Adipocyte (in vitro differentiated cells): Measurements from ENCODE around the gene GRIK4.
"Not testable (repeated sequence)": the region's sequence is repeated elsewhere in the genome, so short reads cannot be mapped to it uniquely, and the experiment has no call there.

Source experiments
- DNase-seq: peaks from one replicate; pipeline ENCODE4 v3.0.0-alpha.2; 2015; ENCODE audit warnings: low read depth
- H3K27me3 ChIP-seq: replicated peaks from 2 replicates; pipeline ENCODE4 v1.7.0; 2013; ENCODE audit warnings: mild to moderate bottlenecking, low read length, moderate library complexity; ENCODE audit not compliant: control insufficient read depth, insufficient read depth
- H3K36me3 ChIP-seq: 2 replicates; pipeline ENCODE4 v1.7.0; 2013; ENCODE audit warnings: low read length, mild to moderate bottlenecking, moderate library complexity; ENCODE audit not compliant: control insufficient read depth, insufficient read depth, severe bottlenecking
- H3K4me1 ChIP-seq: 2 replicates; pipeline ENCODE4 v1.7.0; 2013; ENCODE audit warnings: mild to moderate bottlenecking, low read length, moderate library complexity; ENCODE audit not compliant: control insufficient read depth, insufficient read depth
- H3K4me3 ChIP-seq: 2 replicates; pipeline ENCODE4 v1.7.0; 2013; ENCODE audit warnings: mild to moderate bottlenecking, low read length, moderate library complexity
- H3K9ac ChIP-seq: 2 replicates; pipeline ENCODE4 v1.7.0; 2013; ENCODE audit warnings: mild to moderate bottlenecking, low read length, moderate library complexity
- H3K9me3 ChIP-seq: 2 replicates; pipeline ENCODE4 v1.7.0; 2013; ENCODE audit warnings: mild to moderate bottlenecking, low read length, moderate library complexity; ENCODE audit not compliant: control insufficient read depth

The GRIK4 gene

DNA sequence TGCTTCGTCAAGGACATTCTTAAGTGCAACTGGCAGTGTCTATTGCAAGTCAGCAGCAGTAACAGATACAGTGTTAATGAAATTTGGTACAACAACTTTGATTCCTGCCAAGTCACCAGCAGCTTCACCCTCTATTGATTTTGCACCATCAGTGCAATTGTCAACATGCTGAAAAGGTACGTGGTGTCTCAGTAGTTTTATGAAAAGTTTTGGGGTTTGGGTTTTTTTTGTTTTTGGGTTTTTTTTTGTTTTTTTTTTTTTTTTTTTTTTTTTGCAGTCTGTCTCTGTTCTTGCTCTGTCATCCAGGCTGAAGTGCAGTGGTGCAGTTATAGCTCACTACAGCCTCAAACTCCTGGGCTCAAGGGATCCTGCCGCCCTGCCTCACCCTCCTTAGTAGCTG, 19.1 kb upstream of the GRIK4 start:
- no peak for DNase-seq
- peaks cover 9% of the 10 kb centered on the region for H3K36me3 ChIP-seq
- H3K4me1 ChIP-seq = no peaks in the 10 kb centered on the region
- no peaks in the 10 kb centered on the region for H3K27me3 ChIP-seq
- no peak overlapping the region for H3K4me3 ChIP-seq
- H3K9me3 ChIP-seq = no peaks in the 10 kb centered on the region
- H3K9ac ChIP-seq = no peak overlapping the region

DNA sequence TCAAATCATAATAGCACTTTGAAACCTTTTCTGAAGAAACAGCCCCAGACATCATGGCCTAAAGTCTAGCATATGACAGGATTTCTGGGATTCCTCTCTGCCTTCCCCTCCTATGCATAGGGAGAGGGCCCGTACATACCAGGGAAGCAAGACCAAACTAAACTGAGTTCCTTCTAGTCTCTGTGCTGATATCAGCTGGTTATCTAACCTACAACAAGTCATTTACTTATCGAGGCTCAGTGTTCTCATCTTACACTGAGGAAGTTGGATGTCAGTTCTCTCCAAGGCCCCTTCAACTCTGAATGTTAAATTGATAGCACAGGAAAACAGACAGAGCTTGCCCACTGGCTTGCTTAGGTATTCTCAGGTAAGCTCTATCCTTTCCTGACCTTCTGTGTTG, 17.0 kb upstream of the GRIK4 start:
- no peaks in the 10 kb centered on the region for H3K27me3 ChIP-seq
- H3K4me3 ChIP-seq = no peak overlapping the region
- H3K36me3 ChIP-seq = peaks cover 7% of the 10 kb centered on the region
- no peaks in the 10 kb centered on the region for H3K9me3 ChIP-seq
- no peaks in the 10 kb centered on the region for H3K4me1 ChIP-seq
- DNase-seq = no peak
- H3K9ac ChIP-seq = no peak overlapping the region

DNA sequence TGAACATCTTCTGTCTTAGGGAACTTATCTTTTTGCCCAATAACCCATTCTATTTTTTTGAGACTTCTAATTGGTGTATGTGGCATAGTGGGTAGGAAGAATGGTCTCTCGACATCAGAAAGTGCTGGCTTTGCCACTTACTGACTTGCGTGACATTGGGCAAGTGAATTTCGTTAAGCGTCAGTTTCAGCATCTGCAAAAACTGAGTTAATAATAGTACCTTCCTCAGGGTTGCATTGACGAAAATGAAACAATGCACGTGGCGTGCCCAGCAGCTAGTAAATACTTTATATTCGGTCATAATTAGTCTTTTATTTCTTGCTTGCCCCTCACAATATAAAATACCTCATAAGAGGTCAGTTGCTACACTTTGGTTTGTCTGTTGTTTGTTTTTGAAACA, 12.5 kb upstream of the GRIK4 start:
- H3K4me1 ChIP-seq = peaks cover 8% of the 10 kb centered on the region
- H3K9ac ChIP-seq = no peak overlapping the region
- no peaks in the 10 kb centered on the region for H3K27me3 ChIP-seq
- no peaks in the 10 kb centered on the region for H3K9me3 ChIP-seq
- no peak overlapping the region for H3K4me3 ChIP-seq
- no peaks in the 10 kb centered on the region for H3K36me3 ChIP-seq
- no peak for DNase-seq

DNA sequence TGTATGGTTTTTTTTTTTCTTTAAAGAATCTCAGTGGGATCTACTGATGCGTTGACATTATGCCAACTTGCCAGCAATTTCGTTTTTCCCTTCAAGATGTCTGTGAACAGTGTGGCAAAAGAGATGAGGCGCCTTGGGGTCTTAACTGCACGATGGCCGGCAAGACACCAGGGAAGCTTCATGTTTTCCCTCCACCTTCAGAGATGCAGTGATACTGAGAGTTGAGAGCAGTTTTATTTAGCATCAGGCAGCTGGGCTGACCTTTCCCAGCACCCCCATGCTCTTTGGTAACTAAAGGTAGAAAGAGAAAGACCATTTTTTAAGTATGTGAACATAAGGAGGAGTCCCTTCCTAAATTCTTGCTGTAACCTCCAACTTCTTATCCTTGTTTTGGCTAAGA, 11.7 kb upstream of the GRIK4 start:
- H3K27me3 ChIP-seq = peaks cover under 1% of the 10 kb centered on the region
- H3K4me3 ChIP-seq = peak overlapping the region; percentile 43
- H3K36me3 ChIP-seq = no peaks in the 10 kb centered on the region
- H3K4me1 ChIP-seq = peaks cover 8% of the 10 kb centered on the region
- DNase-seq = no peak
- H3K9ac ChIP-seq = no peak overlapping the region
- no peaks in the 10 kb centered on the region for H3K9me3 ChIP-seq

DNA sequence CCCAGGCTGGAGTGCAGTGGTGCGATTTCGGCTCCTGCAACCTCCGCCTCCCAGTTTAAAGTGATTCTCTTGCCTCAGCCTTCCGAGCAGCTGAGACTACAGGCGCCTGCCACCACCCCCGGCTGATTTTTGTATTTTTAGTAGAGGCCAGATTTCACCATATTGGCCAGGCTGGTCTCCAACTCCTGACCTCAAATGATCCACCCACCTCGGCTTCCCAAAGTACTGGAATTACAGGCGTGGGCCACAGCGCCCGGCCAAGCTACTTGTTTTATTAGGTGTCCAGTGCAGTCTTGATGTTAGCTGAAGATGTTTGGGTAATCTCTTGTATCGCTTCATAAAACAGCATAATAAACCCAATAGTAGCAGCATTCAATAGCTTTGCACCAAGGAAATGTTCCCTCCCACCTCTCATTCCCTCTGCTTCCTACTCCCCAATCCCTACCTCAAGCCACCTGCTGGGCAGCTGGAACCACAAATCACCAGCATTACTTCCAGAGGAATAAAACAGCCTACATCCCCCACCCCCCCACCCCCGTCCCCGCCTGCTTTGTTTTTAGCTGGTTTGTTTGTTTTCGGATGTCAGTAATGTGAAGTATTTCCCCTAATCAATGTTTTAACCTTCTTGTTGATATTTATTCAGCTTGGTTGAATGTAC, 11.0 kb upstream of the GRIK4 start:
- H3K9me3 ChIP-seq = no peaks in the 10 kb centered on the region
- peaks cover 7% of the 10 kb centered on the region for H3K27me3 ChIP-seq
- H3K4me3 ChIP-seq = peak overlapping the region; percentile 43
- H3K9ac ChIP-seq = no peak overlapping the region
- DNase-seq = no peak
- H3K36me3 ChIP-seq = no peaks in the 10 kb centered on the region
- peaks cover 8% of the 10 kb centered on the region for H3K4me1 ChIP-seq

DNA sequence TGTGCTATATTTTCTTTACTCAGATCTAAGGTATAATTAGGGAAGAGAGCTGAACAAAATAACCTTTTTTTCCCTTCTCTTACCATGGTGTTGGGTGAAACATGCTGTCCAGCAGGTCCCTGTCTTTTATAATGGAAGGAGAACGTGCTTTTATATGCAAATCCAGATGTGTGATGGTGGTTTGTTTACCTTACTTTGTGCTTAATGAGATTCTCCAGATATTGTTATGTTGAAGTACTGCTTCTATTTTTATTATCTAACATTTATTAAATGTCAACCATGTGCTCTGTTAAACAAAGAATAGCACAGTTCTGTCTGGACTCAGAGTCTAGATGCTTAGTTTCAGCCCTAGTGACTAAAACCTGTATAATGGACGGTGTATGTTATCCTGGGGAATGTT, 10.1 kb upstream of the GRIK4 start:
- Histone ChIP-seq H3K9ac (no peak overlapping the region), H3K4me1 (peaks cover 8% of the 10 kb centered on the region), H3K36me3 (no peaks in the 10 kb centered on the region), H3K4me3 (no peak overlapping the region), H3K9me3 (no peaks in the 10 kb centered on the region), H3K27me3 (peaks cover 15% of the 10 kb centered on the region)
- no peak for DNase-seq

DNA sequence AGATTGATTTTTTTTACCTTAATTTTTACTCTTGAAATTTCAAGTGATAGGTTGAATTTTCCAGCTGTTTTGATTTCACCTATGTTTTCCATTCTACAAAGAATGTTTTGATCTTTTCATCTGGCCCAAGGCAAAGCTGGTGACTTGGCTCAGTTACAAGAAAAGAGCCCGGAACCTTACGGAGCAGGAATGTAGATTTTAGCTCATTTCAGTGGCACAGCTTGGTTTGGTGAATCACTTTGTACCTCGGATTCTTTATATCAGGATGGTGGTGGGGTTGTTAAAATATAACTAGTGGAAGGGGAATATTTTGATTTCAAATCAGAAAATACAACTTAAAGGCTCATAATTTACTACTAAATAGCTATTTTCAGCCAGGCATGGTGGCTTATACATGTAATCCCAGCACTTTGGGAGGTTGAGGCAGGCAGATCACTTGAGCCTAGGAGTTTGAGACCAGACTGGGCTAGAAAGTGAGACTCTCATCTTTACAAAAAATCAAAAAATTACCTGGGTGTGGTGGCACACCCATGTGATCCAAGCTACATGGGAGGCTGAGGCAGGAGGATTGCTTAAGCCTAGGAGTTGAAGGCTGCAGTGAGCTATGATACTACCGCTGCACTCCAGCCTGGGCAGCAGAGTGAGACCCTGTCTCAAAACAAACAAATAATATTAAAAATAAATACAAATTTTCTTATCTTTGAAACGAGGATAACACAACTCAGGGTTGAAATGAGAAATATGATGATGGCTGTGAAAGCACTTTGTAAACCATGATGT, 9.4 kb upstream of the GRIK4 start:
- Histone ChIP-seq H3K27me3 (peaks cover 18% of the 10 kb centered on the region), H3K9ac (no peak overlapping the region), H3K4me1 (peaks cover 8% of the 10 kb centered on the region), H3K9me3 (no peaks in the 10 kb centered on the region), H3K4me3 (no peak overlapping the region), H3K36me3 (no peaks in the 10 kb centered on the region)
- no peak for DNase-seq

DNA sequence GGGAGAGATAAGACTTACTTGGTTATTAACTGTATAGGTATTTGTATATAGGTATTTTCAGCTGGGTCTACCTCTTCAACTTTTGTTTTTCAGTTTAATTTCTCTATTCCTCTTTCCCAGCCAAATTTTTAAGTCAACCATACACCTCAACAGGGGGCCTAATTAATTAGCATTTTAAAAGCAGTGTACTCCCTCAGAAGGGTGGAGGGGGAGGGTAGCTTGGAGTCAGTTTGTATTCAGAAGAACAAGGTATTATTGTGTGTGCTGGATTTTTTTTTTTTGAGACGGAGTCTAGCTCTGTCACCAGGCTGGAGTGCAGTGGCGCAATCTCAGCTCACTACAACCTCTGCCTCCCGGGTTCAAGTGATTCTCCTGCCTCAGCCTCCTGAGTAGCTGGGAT, 8.0 kb upstream of the GRIK4 start:
- not testable (repeated sequence) for H3K9ac ChIP-seq

DNA sequence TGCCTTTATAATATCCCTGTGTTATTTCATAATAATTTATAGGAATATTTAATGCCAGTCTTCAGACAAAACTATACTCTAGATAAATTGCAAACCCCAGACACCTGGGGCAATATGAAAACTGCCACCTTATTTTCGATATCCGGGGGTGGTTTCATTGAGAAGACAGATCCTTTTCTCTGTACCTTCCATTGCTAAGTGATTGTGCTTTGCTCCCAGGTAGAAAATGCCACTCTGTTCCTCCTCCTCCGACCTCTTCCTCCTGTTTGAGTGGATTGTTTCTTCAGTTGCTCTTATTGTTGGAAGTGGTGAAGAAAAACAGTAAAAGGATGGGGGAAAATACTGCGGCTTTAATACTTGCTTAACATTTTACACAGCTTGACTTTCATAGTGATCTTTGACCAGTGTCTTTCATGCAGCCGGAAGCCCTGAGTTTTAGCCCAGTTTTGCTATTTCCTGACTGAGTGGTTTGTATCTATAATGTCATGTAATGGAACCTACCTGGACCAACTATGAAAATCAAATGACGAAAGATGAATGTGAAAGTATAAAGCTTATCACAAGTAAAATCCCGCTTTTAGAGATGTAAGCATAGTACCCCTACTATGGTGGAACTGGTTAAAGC, 5.6 kb upstream of the GRIK4 start:
- no peaks in the 10 kb centered on the region for H3K4me1 ChIP-seq
- H3K4me3 ChIP-seq = no peak overlapping the region
- DNase-seq = no peak
- H3K27me3 ChIP-seq = peaks cover 39% of the 10 kb centered on the region
- H3K9ac ChIP-seq = no peak overlapping the region
- H3K9me3 ChIP-seq = no peaks in the 10 kb centered on the region
- no peaks in the 10 kb centered on the region for H3K36me3 ChIP-seq

More for the DNA sequence above, 8.0 kb upstream of the GRIK4 start:
- H3K4me3 ChIP-seq, DNase-seq, H3K36me3 ChIP-seq, H3K9me3 ChIP-seq, H3K4me1 ChIP-seq: not testable (repeated sequence)
- peaks cover 24% of the 10 kb centered on the region for H3K27me3 ChIP-seq

DNA sequence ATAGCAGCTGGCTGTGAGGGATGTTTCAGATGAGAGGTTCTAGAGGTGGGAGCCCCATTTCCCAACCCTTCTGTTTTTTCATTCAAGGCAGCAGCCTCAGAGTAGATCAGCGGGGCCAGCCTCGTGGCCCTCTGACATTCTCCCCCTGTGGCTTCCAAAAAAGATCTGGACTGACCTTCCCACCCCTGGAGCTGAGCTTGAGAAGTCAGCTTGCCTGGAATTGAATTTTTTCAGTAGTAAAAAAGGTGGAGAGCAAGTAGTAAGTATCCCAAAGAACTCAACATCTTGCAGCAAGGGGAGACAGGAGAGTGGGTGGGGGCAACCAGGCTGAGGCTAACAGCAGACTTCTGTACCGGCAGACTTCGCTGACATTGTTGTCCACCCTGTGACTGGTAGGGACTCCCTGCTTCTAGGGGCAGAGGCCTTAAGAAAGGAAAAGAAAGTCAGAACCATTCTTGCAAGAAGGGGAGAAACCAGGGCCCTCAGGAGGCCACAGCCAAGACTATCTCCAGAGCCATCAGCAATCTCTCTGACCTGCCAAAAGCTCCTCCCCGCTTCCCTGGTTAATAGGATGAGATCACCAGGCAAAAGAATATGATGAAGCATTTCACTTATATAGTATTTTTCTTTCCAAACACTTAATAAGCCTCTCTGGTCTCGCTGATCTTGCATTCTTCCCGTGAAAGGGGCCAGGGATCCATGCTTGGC, 2.0 kb upstream of the GRIK4 start:
- H3K9ac ChIP-seq = no peak overlapping the region
- H3K27me3 ChIP-seq = peaks cover 46% of the 10 kb centered on the region
- no peaks in the 10 kb centered on the region for H3K36me3 ChIP-seq
- no peak overlapping the region for H3K4me3 ChIP-seq
- no peak for DNase-seq
- no peaks in the 10 kb centered on the region for H3K9me3 ChIP-seq
- H3K4me1 ChIP-seq = no peaks in the 10 kb centered on the region
